ENCODE measurements around the gene GRM7.

GRM7 gene

GRCh38 chr3:7428206-7428718 is 567.3 kb downstream of the GRM7 start:
- DNase-seq (ENCODE audit: low read depth in 1 of 2, low spot score in 1 of 2), result no peak

GRCh38 chr3:7432610-7433009 is 571.7 kb downstream of the GRM7 start:
- no peak for DNase-seq (ENCODE audit: low read depth in 1 of 2, low spot score in 1 of 2)
- H3K27ac ChIP-seq (replicated peaks), result no peak overlapping the region
- H3K27me3 ChIP-seq (ENCODE audit: insufficient read depth, poor library complexity, severe bottlenecking), result no peaks in the 10 kb centered on the region
- H3K4me3 ChIP-seq (replicated peaks; ENCODE audit: insufficient read depth, low read length), result no peak overlapping the region
- no peak for TF ChIP-seq POLR2AphosphoS5 (IDR thresholded peaks at IDR 0.05; ENCODE audit: low read depth)
- no peak for TF ChIP-seq SPI1 (IDR thresholded peaks at IDR 0.05; ENCODE audit: borderline replicate concordance, low read depth)
- no peak for TF ChIP-seq CTCF (IDR thresholded peaks at IDR 0.05; ENCODE audit: insufficient read depth, low read length)
- no peak for TF ChIP-seq REST (IDR thresholded peaks at IDR 0.05; ENCODE audit: insufficient replicate concordance, low read depth)
- TF ChIP-seq GABPA (IDR thresholded peaks at IDR 0.05; ENCODE audit: low read depth), result no peak

More at GRCh38 chr3:7428206-7428718, 567.3 kb downstream of the GRM7 start:
- Histone ChIP-seq H3K27me3 (ENCODE audit: insufficient read depth, poor library complexity, severe bottlenecking) (no peaks in the 10 kb centered on the region), H3K4me3 (replicated peaks; ENCODE audit: insufficient read depth, low read length) (no peak overlapping the region), H3K27ac (replicated peaks) (no peak overlapping the region)
- TF ChIP-seq POLR2AphosphoS5 (IDR thresholded peaks at IDR 0.05; ENCODE audit: low read depth), result no peak

GRCh38 chr3:7433073-7433472 is 572.2 kb downstream of the GRM7 start:
- H3K4me3 ChIP-seq (replicated peaks; ENCODE audit: insufficient read depth, low read length), result no peak overlapping the region
- no peak for TF ChIP-seq SPI1 (IDR thresholded peaks at IDR 0.05; ENCODE audit: borderline replicate concordance, low read depth)
- no peak for TF ChIP-seq POLR2AphosphoS5 (IDR thresholded peaks at IDR 0.05; ENCODE audit: low read depth)
- no peak for TF ChIP-seq CTCF (IDR thresholded peaks at IDR 0.05; ENCODE audit: insufficient read depth, low read length)
- TF ChIP-seq GABPA (IDR thresholded peaks at IDR 0.05; ENCODE audit: low read depth), result no peak
- TF ChIP-seq REST (IDR thresholded peaks at IDR 0.05; ENCODE audit: insufficient replicate concordance, low read depth), result no peak
- H3K27ac ChIP-seq (replicated peaks), result no peak overlapping the region
- no peaks in the 10 kb centered on the region for H3K27me3 ChIP-seq (ENCODE audit: insufficient read depth, poor library complexity, severe bottlenecking)
- DNase-seq (ENCODE audit: low read depth in 1 of 2, low spot score in 1 of 2), result no peak

- no peak overlapping the region for H3K4me3 ChIP-seq (replicated peaks; ENCODE audit: insufficient read depth, low read length)
- TF ChIP-seq SPI1 (IDR thresholded peaks at IDR 0.05; ENCODE audit: borderline replicate concordance, low read depth) (peak; percentile 46; the same call in 1 of the 2 replicates), GABPA (IDR thresholded peaks at IDR 0.05; ENCODE audit: low read depth) (no peak)
- no peak overlapping the region for H3K27ac ChIP-seq (replicated peaks)
- no peaks in the 10 kb centered on the region for H3K27me3 ChIP-seq (ENCODE audit: insufficient read depth, poor library complexity, severe bottlenecking)
- DNase-seq (ENCODE audit: low read depth in 1 of 2, low spot score in 1 of 2), result no peak
These were observed 575.6 kb downstream of the GRM7 start for GRCh38 chr3:7436542-7436941.

- no peaks in the 10 kb centered on the region for H3K27me3 ChIP-seq (ENCODE audit: insufficient read depth, poor library complexity, severe bottlenecking)
- no peak overlapping the region for H3K27ac ChIP-seq (replicated peaks)
- no peak for TF ChIP-seq REST (IDR thresholded peaks at IDR 0.05; ENCODE audit: insufficient replicate concordance, low read depth)
- TF ChIP-seq GABPA (IDR thresholded peaks at IDR 0.05; ENCODE audit: low read depth), result no peak
- no peak for TF ChIP-seq POLR2AphosphoS5 (IDR thresholded peaks at IDR 0.05; ENCODE audit: low read depth)
- no peak for TF ChIP-seq CTCF (IDR thresholded peaks at IDR 0.05; ENCODE audit: insufficient read depth, low read length)
- no peak for TF ChIP-seq SPI1 (IDR thresholded peaks at IDR 0.05; ENCODE audit: borderline replicate concordance, low read depth)
These were observed 576.3 kb downstream of the GRM7 start for GRCh38 chr3:7437231-7437630.

More at GRCh38 chr3:7437231-7437630, 576.3 kb downstream of the GRM7 start:
- DNase-seq (ENCODE audit: low read depth in 1 of 2, low spot score in 1 of 2), result no peak
- H3K4me3 ChIP-seq (replicated peaks; ENCODE audit: insufficient read depth, low read length), result no peak overlapping the region

All from HL-60 (cell line).